ENCODE measurements around the gene CFTR.

Gene CFTR

GRCh38 chr7:117489016-117489415, 9.2 kb downstream of the CFTR start:
- DNase-seq: no peak
- Histone ChIP-seq H4K8ac (ENCODE audit: low read depth, low read length) (no peak overlapping the region), H3K79me2 (ENCODE audit: control insufficient read depth, insufficient read depth, low read length) (no peaks in the 10 kb centered on the region), H3K27me3 (ENCODE audit: insufficient read depth, low read length, poor library complexity) (no peaks in the 10 kb centered on the region), H2BK120ac (ENCODE audit: low read depth, low read length) (no peak overlapping the region), H2BK5ac (ENCODE audit: low read length) (no peak overlapping the region), H3K4me1 (ENCODE audit: control insufficient read depth, low read depth, low read length) (no peaks in the 10 kb centered on the region), H3K36me3 (ENCODE audit: control insufficient read depth, insufficient read depth, low read length) (no peaks in the 10 kb centered on the region), H2BK15ac (replicated peaks; ENCODE audit: low read depth) (no peak overlapping the region), H3K27ac (ENCODE audit: low read depth, low read length) (no peak overlapping the region), H3K23ac (ENCODE audit: low read length) (no peak overlapping the region), H3K79me1 (ENCODE audit: low read length) (no peaks in the 10 kb centered on the region), H3K4me3 (ENCODE audit: low read length) (no peak overlapping the region), H4K5ac (ENCODE audit: low read length) (no peak overlapping the region), H3K18ac (ENCODE audit: low read length) (no peak overlapping the region), H3K56ac (ENCODE audit: low read length) (no peak overlapping the region), H3K4ac (ENCODE audit: low read depth, low read length) (no peak overlapping the region), H3K9ac (ENCODE audit: low read length) (no peak overlapping the region), H3K4me2 (ENCODE audit: low read length) (no peak overlapping the region), H2AK5ac (ENCODE audit: low read length) (no peak overlapping the region)
- WGBS (ENCODE audit: extremely low coverage, insufficient coverage, low lambda C conversion rate): no CpG with 5 or more reads among the region's 3 CpGs

- no peak overlapping the region for H3K27ac ChIP-seq (ENCODE audit: low read depth, low read length)
- no peak overlapping the region for H4K5ac ChIP-seq (ENCODE audit: low read length)
- H2AK5ac ChIP-seq (ENCODE audit: low read length): no peak overlapping the region
- no peak overlapping the region for H2BK15ac ChIP-seq (replicated peaks; ENCODE audit: low read depth)
- H3K4me1 ChIP-seq (ENCODE audit: control insufficient read depth, low read depth, low read length): no peaks in the 10 kb centered on the region
- H3K36me3 ChIP-seq (ENCODE audit: control insufficient read depth, insufficient read depth, low read length): no peaks in the 10 kb centered on the region
- H3K79me2 ChIP-seq (ENCODE audit: control insufficient read depth, insufficient read depth, low read length): no peaks in the 10 kb centered on the region
- H3K18ac ChIP-seq (ENCODE audit: low read length): no peak overlapping the region
- H3K4ac ChIP-seq (ENCODE audit: low read depth, low read length): no peak overlapping the region
- H3K56ac ChIP-seq (ENCODE audit: low read length): no peak overlapping the region
- H3K4me3 ChIP-seq (ENCODE audit: low read length): no peak overlapping the region
- H3K23ac ChIP-seq (ENCODE audit: low read length): no peak overlapping the region
- no peak overlapping the region for H3K4me2 ChIP-seq (ENCODE audit: low read length)
- no CpG with 5 or more reads among the region's 2 CpGs for WGBS (ENCODE audit: extremely low coverage, insufficient coverage, low lambda C conversion rate)
- no peak overlapping the region for H2BK120ac ChIP-seq (ENCODE audit: low read depth, low read length)
- H2BK5ac ChIP-seq (ENCODE audit: low read length): no peak overlapping the region
- no peaks in the 10 kb centered on the region for H3K79me1 ChIP-seq (ENCODE audit: low read length)
- H4K8ac ChIP-seq (ENCODE audit: low read depth, low read length): no peak overlapping the region
- DNase-seq: no peak
- no peak overlapping the region for H3K9ac ChIP-seq (ENCODE audit: low read length)
- H3K27me3 ChIP-seq (ENCODE audit: insufficient read depth, low read length, poor library complexity): no peaks in the 10 kb centered on the region
Observed at GRCh38 chr7:117489430-117489829, 9.6 kb downstream of the CFTR start.

GRCh38 chr7:117489911-117490310, 10.1 kb downstream of the CFTR start:
- Histone ChIP-seq H3K4ac (ENCODE audit: low read depth, low read length) (no peak overlapping the region), H2BK120ac (ENCODE audit: low read depth, low read length) (no peak overlapping the region), H3K79me2 (ENCODE audit: control insufficient read depth, insufficient read depth, low read length) (no peaks in the 10 kb centered on the region), H3K27me3 (ENCODE audit: insufficient read depth, low read length, poor library complexity) (no peaks in the 10 kb centered on the region), H2BK15ac (replicated peaks; ENCODE audit: low read depth) (no peak overlapping the region), H3K23ac (ENCODE audit: low read length) (no peak overlapping the region), H3K4me3 (ENCODE audit: low read length) (no peak overlapping the region), H3K79me1 (ENCODE audit: low read length) (no peaks in the 10 kb centered on the region), H3K56ac (ENCODE audit: low read length) (no peak overlapping the region), H2AK5ac (ENCODE audit: low read length) (no peak overlapping the region), H4K8ac (ENCODE audit: low read depth, low read length) (no peak overlapping the region), H3K18ac (ENCODE audit: low read length) (no peak overlapping the region), H3K9ac (ENCODE audit: low read length) (no peak overlapping the region), H2BK5ac (ENCODE audit: low read length) (no peak overlapping the region), H3K27ac (ENCODE audit: low read depth, low read length) (no peak overlapping the region), H3K4me2 (ENCODE audit: low read length) (no peak overlapping the region), H3K36me3 (ENCODE audit: control insufficient read depth, insufficient read depth, low read length) (no peaks in the 10 kb centered on the region), H4K5ac (ENCODE audit: low read length) (no peak overlapping the region), H3K4me1 (ENCODE audit: control insufficient read depth, low read depth, low read length) (no peaks in the 10 kb centered on the region)
- WGBS (ENCODE audit: extremely low coverage, insufficient coverage, low lambda C conversion rate): no CpG with 5 or more reads among the region's 1 CpG
- DNase-seq: no peak

GRCh38 chr7:117492649-117493048, 12.8 kb downstream of the CFTR start:
- WGBS (ENCODE audit: extremely low coverage, insufficient coverage, low lambda C conversion rate): no CpG with 5 or more reads among the region's 2 CpGs
- Histone ChIP-seq H3K27ac (ENCODE audit: low read depth, low read length) (no peak overlapping the region), H3K4me2 (ENCODE audit: low read length) (no peak overlapping the region), H2BK120ac (ENCODE audit: low read depth, low read length) (no peak overlapping the region), H4K8ac (ENCODE audit: low read depth, low read length) (no peak overlapping the region), H2BK5ac (ENCODE audit: low read length) (no peak overlapping the region), H2BK15ac (replicated peaks; ENCODE audit: low read depth) (no peak overlapping the region), H3K36me3 (ENCODE audit: control insufficient read depth, insufficient read depth, low read length) (no peaks in the 10 kb centered on the region), H3K27me3 (ENCODE audit: insufficient read depth, low read length, poor library complexity) (no peaks in the 10 kb centered on the region), H3K4me3 (ENCODE audit: low read length) (no peak overlapping the region), H3K18ac (ENCODE audit: low read length) (no peak overlapping the region), H2AK5ac (ENCODE audit: low read length) (no peak overlapping the region), H3K79me2 (ENCODE audit: control insufficient read depth, insufficient read depth, low read length) (no peaks in the 10 kb centered on the region), H3K79me1 (ENCODE audit: low read length) (no peaks in the 10 kb centered on the region), H3K23ac (ENCODE audit: low read length) (no peak overlapping the region), H3K4me1 (ENCODE audit: control insufficient read depth, low read depth, low read length) (no peaks in the 10 kb centered on the region), H3K4ac (ENCODE audit: low read depth, low read length) (no peak overlapping the region), H3K9ac (ENCODE audit: low read length) (no peak overlapping the region), H4K5ac (ENCODE audit: low read length) (no peak overlapping the region), H3K56ac (ENCODE audit: low read length) (no peak overlapping the region)
- no peak for DNase-seq

- no peak overlapping the region for H3K56ac ChIP-seq (ENCODE audit: low read length)
- H3K79me2 ChIP-seq (ENCODE audit: control insufficient read depth, insufficient read depth, low read length): no peaks in the 10 kb centered on the region
- no peak overlapping the region for H3K27ac ChIP-seq (ENCODE audit: low read depth, low read length)
- H3K27me3 ChIP-seq (ENCODE audit: insufficient read depth, low read length, poor library complexity): no peaks in the 10 kb centered on the region
- no peak overlapping the region for H3K4ac ChIP-seq (ENCODE audit: low read depth, low read length)
- no peak overlapping the region for H4K5ac ChIP-seq (ENCODE audit: low read length)
- H3K4me3 ChIP-seq (ENCODE audit: low read length): no peak overlapping the region
- H3K9ac ChIP-seq (ENCODE audit: low read length): no peak overlapping the region
- H2BK5ac ChIP-seq (ENCODE audit: low read length): no peak overlapping the region
- no peak for DNase-seq
- no peak overlapping the region for H3K23ac ChIP-seq (ENCODE audit: low read length)
- no peak overlapping the region for H3K4me2 ChIP-seq (ENCODE audit: low read length)
- H2BK15ac ChIP-seq (replicated peaks; ENCODE audit: low read depth): no peak overlapping the region
- no peak overlapping the region for H4K8ac ChIP-seq (ENCODE audit: low read depth, low read length)
- no peak overlapping the region for H2BK120ac ChIP-seq (ENCODE audit: low read depth, low read length)
- WGBS (ENCODE audit: extremely low coverage, insufficient coverage, low lambda C conversion rate): no CpG with 5 or more reads among the region's 2 CpGs
- H3K4me1 ChIP-seq (ENCODE audit: control insufficient read depth, low read depth, low read length): no peaks in the 10 kb centered on the region
- no peaks in the 10 kb centered on the region for H3K79me1 ChIP-seq (ENCODE audit: low read length)
- H3K18ac ChIP-seq (ENCODE audit: low read length): no peak overlapping the region
- H2AK5ac ChIP-seq (ENCODE audit: low read length): no peak overlapping the region
- H3K36me3 ChIP-seq (ENCODE audit: control insufficient read depth, insufficient read depth, low read length): no peaks in the 10 kb centered on the region
Observed at GRCh38 chr7:117493460-117493859, 13.6 kb downstream of the CFTR start.

GRCh38 chr7:117495308-117495707, 15.5 kb downstream of the CFTR start:
- H3K18ac ChIP-seq (ENCODE audit: low read length): no peak overlapping the region
- no peak overlapping the region for H4K5ac ChIP-seq (ENCODE audit: low read length)
- no peaks in the 10 kb centered on the region for H3K4me1 ChIP-seq (ENCODE audit: control insufficient read depth, low read depth, low read length)
- H3K4me2 ChIP-seq (ENCODE audit: low read length): no peak overlapping the region
- H3K4me3 ChIP-seq (ENCODE audit: low read length): no peak overlapping the region
- H2BK5ac ChIP-seq (ENCODE audit: low read length): no peak overlapping the region
- no peaks in the 10 kb centered on the region for H3K36me3 ChIP-seq (ENCODE audit: control insufficient read depth, insufficient read depth, low read length)
- no peaks in the 10 kb centered on the region for H3K79me2 ChIP-seq (ENCODE audit: control insufficient read depth, insufficient read depth, low read length)
- no peak overlapping the region for H3K4ac ChIP-seq (ENCODE audit: low read depth, low read length)
- WGBS (ENCODE audit: extremely low coverage, insufficient coverage, low lambda C conversion rate): no CpG with 5 or more reads among the region's 1 CpG
- H4K8ac ChIP-seq (ENCODE audit: low read depth, low read length): no peak overlapping the region
- H3K27me3 ChIP-seq (ENCODE audit: insufficient read depth, low read length, poor library complexity): no peaks in the 10 kb centered on the region
- H3K56ac ChIP-seq (ENCODE audit: low read length): no peak overlapping the region
- H3K9ac ChIP-seq (ENCODE audit: low read length): no peak overlapping the region
- H2AK5ac ChIP-seq (ENCODE audit: low read length): no peak overlapping the region
- no peak overlapping the region for H2BK15ac ChIP-seq (replicated peaks; ENCODE audit: low read depth)
- no peak overlapping the region for H3K23ac ChIP-seq (ENCODE audit: low read length)
- no peak for DNase-seq
- no peaks in the 10 kb centered on the region for H3K79me1 ChIP-seq (ENCODE audit: low read length)
- no peak overlapping the region for H2BK120ac ChIP-seq (ENCODE audit: low read depth, low read length)
- H3K27ac ChIP-seq (ENCODE audit: low read depth, low read length): no peak overlapping the region
